ENCODE measurements around the gene MFGE8.

Gene MFGE8

DNA sequence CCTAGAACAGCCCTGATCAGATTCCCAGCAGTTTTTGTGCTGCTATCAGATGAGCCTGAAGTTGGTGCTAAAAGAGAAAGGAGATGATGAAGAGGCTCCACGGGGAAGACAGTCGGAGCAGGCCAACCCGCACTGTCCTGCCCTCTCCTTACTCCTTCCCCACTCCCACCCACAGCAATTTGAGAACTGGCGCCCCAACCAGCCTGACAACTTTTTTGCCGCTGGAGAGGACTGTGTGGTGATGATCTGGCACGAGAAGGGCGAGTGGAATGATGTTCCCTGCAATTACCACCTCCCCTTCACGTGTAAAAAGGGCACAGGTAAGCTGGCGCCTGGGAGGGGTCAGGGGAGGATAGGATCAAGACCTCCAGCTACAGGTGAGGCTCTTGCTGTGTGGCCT, 40.5 kb downstream of the MFGE8 start:
- DNase-seq (ENCODE audit: low read depth, low spot score), result no peak

- DNase-seq (ENCODE audit: low read depth, low spot score), result no peak
Observed at GRCh38 chr15:88872106-88872505, 41.1 kb downstream of the MFGE8 start.

- DNase-seq (ENCODE audit: low read depth, low spot score), result no peak
Observed at GRCh38 chr15:88871313-88871712, 41.9 kb downstream of the MFGE8 start.

DNA sequence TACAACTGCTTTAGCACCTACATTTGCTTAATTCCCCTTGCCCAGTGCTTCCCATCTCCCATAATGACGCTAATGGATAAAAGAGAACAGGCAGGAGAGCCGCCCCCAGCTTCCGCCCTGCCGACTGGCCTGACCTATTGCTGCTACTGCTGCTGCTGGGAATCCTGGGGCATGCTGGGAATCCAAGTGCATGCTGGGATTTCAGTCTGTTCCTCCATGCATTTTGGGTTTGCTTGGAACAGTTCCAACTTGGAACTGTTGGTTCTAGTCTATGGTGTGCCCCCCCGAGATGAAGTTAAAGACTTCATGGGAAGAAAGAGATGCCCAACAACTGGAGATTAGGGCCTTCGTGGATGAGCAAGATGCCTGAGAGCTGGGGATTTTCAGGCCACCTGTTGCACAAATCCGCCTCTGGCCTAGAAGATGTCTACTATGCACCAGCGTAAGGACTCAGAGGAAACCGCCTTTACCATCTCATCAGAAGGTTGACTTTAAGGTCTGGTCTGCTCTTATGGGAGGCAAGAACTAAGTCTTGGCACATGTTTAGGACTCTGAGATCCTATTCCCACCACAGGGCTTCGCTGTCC, 46.8 kb downstream of the MFGE8 start:
- DNase-seq (ENCODE audit: low read depth, low spot score), result no peak

- DNase-seq (ENCODE audit: low read depth, low spot score), result no peak
Observed at GRCh38 chr15:88865498-88866099, 47.6 kb downstream of the MFGE8 start.

- DNase-seq (ENCODE audit: low read depth, low spot score), result no peak
Observed at GRCh38 chr15:88864861-88865497, 48.2 kb downstream of the MFGE8 start.

GRCh38 chr15:88863412-88863811, 49.8 kb downstream of the MFGE8 start:
- no peak for DNase-seq (ENCODE audit: low read depth, low spot score)

DNA sequence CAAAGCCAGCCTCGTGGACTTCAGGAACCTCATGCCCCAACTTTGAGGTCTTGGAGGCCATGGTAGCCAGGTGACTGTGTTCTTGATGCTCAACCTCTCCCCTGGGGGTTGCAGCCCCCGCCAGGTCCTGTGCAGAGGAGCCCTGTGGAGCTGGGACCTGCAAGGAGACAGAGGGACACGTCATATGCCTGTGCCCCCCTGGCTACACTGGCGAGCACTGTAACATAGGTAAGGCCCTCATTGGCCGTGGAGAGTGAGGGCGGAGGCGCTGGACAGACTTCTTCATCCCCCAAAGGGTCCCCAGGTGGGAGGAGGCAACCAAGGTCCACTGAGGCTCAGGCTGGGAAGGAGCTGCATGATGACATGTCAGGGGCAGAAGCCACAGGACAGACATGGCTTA, 53.0 kb downstream of the MFGE8 start:
- no peak for DNase-seq (ENCODE audit: low read depth, low spot score)

- no peak for DNase-seq (ENCODE audit: low read depth, low spot score)
Observed at GRCh38 chr15:88859550-88859949, 53.6 kb downstream of the MFGE8 start.

DNA sequence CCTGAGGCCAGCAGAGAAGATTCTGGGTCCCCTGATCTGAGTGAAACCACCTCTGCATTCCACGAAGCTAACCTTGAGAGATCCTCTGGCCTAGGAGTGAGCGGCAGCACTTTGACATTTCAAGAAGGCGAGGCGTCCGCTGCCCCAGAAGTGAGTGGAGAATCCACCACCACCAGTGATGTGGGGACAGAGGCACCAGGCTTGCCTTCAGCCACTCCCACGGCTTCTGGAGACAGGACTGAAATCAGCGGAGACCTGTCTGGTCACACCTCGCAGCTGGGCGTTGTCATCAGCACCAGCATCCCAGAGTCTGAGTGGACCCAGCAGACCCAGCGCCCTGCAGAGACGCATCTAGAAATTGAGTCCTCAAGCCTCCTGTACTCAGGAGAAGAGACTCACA, 54.2 kb downstream of the MFGE8 start:
- DNase-seq (ENCODE audit: low read depth, low spot score), result no peak

DNA sequence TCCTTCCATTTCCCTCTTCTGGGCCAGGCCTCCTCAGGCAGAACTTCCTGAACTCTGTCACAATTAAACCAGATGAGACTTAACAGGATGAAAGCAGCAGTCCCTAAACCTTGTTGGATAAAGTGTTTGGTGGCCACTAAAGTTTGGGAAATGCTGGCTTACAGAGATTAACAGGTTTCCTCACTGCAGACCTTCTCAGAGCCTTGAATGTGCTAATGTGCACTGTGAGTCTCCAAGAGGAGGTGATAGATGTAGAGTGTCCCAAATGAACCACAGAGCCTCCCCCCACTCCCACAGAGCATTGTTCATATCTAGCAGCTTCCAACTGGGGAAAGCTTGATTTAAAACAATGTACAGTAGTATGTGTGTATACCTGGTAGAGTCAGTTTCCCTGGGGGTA, 60.7 kb downstream of the MFGE8 start:
- no peak for DNase-seq (ENCODE audit: low read depth, low spot score)

GRCh38 chr15:88849376-88850072, 63.7 kb downstream of the MFGE8 start:
- no peak for DNase-seq (ENCODE audit: low read depth, low spot score)

Measured in smooth muscle cell of the brain vasculature (primary cell).